Keratinocyte (primary cell): Measurements from ENCODE around the gene MYL7. TPM values are rescaled to one million over a fixed set of nuclear protein-coding genes. Genes with fewer than 3 reads are reported as not detected.

Source experiments
- DNase-seq: peaks from one replicate; pipeline ENCODE4 v3.0.0-alpha.2; 2011; ENCODE audit warnings: low read depth, missing footprints, low spot score
- FAIRE-seq: peaks from 2 replicates; lab custom pipeline; 2011; peaks lifted over from hg19 to GRCh38; lab: Jason Lieb, UNC
- H2AFZ ChIP-seq: 2 replicates; pipeline ENCODE4 v1.6.0; 2012; ENCODE audit warnings: low read length, control low read depth, inconsistent platforms; ENCODE audit not compliant: control insufficient read depth
- H3K27ac ChIP-seq: 2 replicates; pipeline ENCODE4 v1.5.1; 2011; ENCODE audit warnings: low read length; ENCODE audit not compliant: control insufficient read depth, insufficient read depth
- H3K27me3 ChIP-seq: 3 replicates; pipeline ENCODE4 v1.6.0; 2011; ENCODE audit warnings: low read length; ENCODE audit not compliant: control insufficient read depth, insufficient read depth; ENCODE audit errors: extremely low read depth
- H3K36me3 ChIP-seq, 2 experiments: 2 replicates in 1 of 2; 3 replicates in 1 of 2; pipeline ENCODE4 v1.5.1; 2011; ENCODE audit warnings: low read length in 2 of 2, mild to moderate bottlenecking in 1 of 2; ENCODE audit not compliant: control insufficient read depth in 2 of 2, insufficient read depth in 2 of 2; ENCODE audit errors: extremely low read depth in 1 of 2
- H3K4me1 ChIP-seq: 3 replicates; pipeline ENCODE4 v1.5.1; 2011; ENCODE audit warnings: low read length; ENCODE audit not compliant: control insufficient read depth, insufficient read depth; ENCODE audit errors: extremely low read depth
- H3K4me2 ChIP-seq: 3 replicates; pipeline ENCODE4 v1.6.0; 2011; ENCODE audit warnings: low read depth, low read length; ENCODE audit not compliant: control insufficient read depth, insufficient read depth; ENCODE audit errors: extremely low read depth
- H3K4me3 ChIP-seq, 3 experiments: fragments of 200-600 bp in 1 of 3; sonication (generic) in 1 of 3; 2 replicates in 2 of 3; 3 replicates in 1 of 3; pipeline ENCODE4 v1.5.1; 2011 to 2016; ENCODE audit warnings: low read length in 3 of 3, mild to moderate bottlenecking in 3 of 3, control low read depth in 2 of 3, inconsistent platforms in 1 of 3, low read depth in 1 of 3, mixed read lengths in 1 of 3, mixed run types in 1 of 3, moderate library complexity in 1 of 3; ENCODE audit not compliant: control insufficient read depth in 2 of 3, insufficient read depth in 2 of 3; ENCODE audit errors: extremely low read depth in 1 of 3
- H3K79me2 ChIP-seq: 2 replicates; pipeline ENCODE4 v1.6.0; 2012; ENCODE audit warnings: low read length; ENCODE audit not compliant: control insufficient read depth, insufficient read depth
- H3K9ac ChIP-seq: 3 replicates; pipeline ENCODE4 v1.6.0; 2011; ENCODE audit warnings: low read length; ENCODE audit not compliant: control insufficient read depth, insufficient read depth; ENCODE audit errors: extremely low read depth
- H3K9me1 ChIP-seq: 3 replicates; pipeline ENCODE4 v1.6.0; 2011; ENCODE audit warnings: low read length; ENCODE audit not compliant: control insufficient read depth, insufficient read depth; ENCODE audit errors: extremely low read depth
- H3K9me3 ChIP-seq: 2 replicates; pipeline ENCODE4 v1.5.1; 2012; ENCODE audit warnings: low read depth, low read length; ENCODE audit not compliant: control insufficient read depth
- H4K20me1 ChIP-seq: 3 replicates; pipeline ENCODE4 v1.6.0; 2011; ENCODE audit warnings: low read length; ENCODE audit not compliant: control insufficient read depth, insufficient read depth; ENCODE audit errors: extremely low read depth
- EZH2 ChIP-seq: IDR thresholded peaks from one replicate; pipeline ENCODE4 v1.6.1; 2012; ENCODE audit warnings: inconsistent platforms, mild to moderate bottlenecking, low read length, moderate library complexity
- dilution Hi-C: fragments of 300-500 bp; cut with MboI; formaldehyde crosslinking; loops from one replicate; pipeline ENCODE4 v1.7.0; 2020; ENCODE audit warnings: low sequenced_read_pairs; ENCODE audit not compliant: extremely low pct_ligation_motif_present
- polyA plus RNA-seq, 5 experiments: library from polyadenylated mRNA; depleted of rRNA in 3 of 5; stranded (reverse) in 3 of 5; stranded (forward) in 1 of 5; unstranded in 1 of 5; fragments of >200 nt; gene quantifications; 1 replicate in 1 of 5; 2 replicates in 3 of 5; 3 replicates in 1 of 5; pipeline versions ENCODE4 v1.2.1 to v1.2.3, GENCODE V29; 2011 to 2012; ENCODE audit warnings: missing spikeins in 2 of 5, low read depth in 1 of 5, low replicate concordance in 1 of 5
- TF ChIP-seq, protein P1 (sequence below), 3 experiments: IDR thresholded peaks in 1 of 3; conservative IDR thresholded peaks in 1 of 3; optimal IDR thresholded peaks in 1 of 3; 2 replicates in 2 of 3; 3 replicates in 1 of 3; pipeline versions ENCODE3 to v1.5.1; 2011; ENCODE audit warnings: low read length in 3 of 3, mild to moderate bottlenecking in 3 of 3, moderate library complexity in 2 of 3, control low read depth in 1 of 3, inconsistent platforms in 1 of 3; ENCODE audit not compliant: insufficient read depth in 2 of 3; ENCODE audit errors: extremely low read depth in 1 of 3

Gene MYL7
- polyA plus RNA-seq, 1 donor (not counting 4 experiments of a cell fraction or from before 2014, with no cell fraction given): 0.59 TPM

DNA sequence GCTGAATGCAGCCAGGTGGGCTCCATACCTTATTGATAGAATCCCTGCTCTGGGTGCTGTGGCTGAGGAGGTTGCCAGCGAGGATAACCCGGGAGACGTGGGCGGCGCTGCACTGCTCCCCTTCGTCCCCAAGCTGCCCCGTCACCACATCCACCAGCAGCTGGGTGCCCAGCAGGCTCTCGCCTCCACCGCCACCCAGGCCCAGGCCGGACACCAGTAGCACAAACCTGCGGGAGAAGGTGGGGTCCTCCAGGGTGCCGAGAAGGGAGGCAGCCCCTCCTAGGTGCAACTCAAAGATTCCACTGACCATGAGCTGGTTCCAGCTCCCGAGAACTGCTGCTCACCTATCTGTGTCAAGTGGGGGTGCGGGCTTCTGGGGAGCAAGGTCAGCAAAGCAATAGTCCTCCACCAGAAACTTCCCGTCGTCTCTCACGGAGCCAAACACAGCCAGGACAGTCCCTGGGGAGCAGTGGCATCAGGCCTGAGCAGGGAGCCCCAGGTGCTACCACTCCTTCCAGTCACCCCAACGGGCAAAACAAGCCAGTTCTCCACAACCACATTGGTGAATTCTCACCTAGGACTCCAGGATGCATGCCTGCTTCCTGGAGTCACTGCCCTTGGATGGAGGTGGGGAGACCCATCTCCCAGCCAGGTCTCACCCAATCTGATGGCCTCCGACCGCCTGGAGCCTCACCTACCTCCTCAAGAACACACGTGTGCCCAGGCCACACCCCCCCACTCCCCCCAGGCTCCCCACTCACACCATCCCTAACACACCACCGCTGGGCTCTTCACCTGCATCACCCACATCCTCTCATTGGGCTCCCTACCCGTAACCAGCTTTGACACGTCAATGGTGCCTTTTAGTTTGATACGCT is 24.1 kb downstream of the MYL7 start:
- Histone ChIP-seq H4K20me1 (no peaks in the 10 kb centered on the region), H3K9ac (no peak overlapping the region), H3K4me3 (no peak overlapping the region), H3K79me2 (peaks cover 22% of the 10 kb centered on the region), H2AFZ (no peak overlapping the region), H3K4me2 (no peak overlapping the region), H3K9me1 (no peaks in the 10 kb centered on the region), H3K27ac (no peak overlapping the region), H3K27me3 (no peaks in the 10 kb centered on the region), H3K36me3 (peaks cover 24 to 53% of the 10 kb centered on the region in 2 experiments), H3K9me3 (no peaks in the 10 kb centered on the region), H3K4me1 (peaks cover 2% of the 10 kb centered on the region)
- no peak for FAIRE-seq
- dilution Hi-C loops: no loop called here
- TF ChIP-seq, protein P1, sequence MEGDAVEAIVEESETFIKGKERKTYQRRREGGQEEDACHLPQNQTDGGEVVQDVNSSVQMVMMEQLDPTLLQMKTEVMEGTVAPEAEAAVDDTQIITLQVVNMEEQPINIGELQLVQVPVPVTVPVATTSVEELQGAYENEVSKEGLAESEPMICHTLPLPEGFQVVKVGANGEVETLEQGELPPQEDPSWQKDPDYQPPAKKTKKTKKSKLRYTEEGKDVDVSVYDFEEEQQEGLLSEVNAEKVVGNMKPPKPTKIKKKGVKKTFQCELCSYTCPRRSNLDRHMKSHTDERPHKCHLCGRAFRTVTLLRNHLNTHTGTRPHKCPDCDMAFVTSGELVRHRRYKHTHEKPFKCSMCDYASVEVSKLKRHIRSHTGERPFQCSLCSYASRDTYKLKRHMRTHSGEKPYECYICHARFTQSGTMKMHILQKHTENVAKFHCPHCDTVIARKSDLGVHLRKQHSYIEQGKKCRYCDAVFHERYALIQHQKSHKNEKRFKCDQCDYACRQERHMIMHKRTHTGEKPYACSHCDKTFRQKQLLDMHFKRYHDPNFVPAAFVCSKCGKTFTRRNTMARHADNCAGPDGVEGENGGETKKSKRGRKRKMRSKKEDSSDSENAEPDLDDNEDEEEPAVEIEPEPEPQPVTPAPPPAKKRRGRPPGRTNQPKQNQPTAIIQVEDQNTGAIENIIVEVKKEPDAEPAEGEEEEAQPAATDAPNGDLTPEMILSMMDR (optimal IDR thresholded peaks at IDR 0.05 in 1 of 3, IDR thresholded peaks at IDR 0.05 in 1 of 3, conservative IDR thresholded peaks at IDR 0.05 in 1 of 3; ENCODE audit: extremely low read depth in 1 of 3, insufficient read depth in 2 of 3, low read length in 3 of 3): no peak
- no peak for TF ChIP-seq EZH2
- DNase-seq: no peak

DNA sequence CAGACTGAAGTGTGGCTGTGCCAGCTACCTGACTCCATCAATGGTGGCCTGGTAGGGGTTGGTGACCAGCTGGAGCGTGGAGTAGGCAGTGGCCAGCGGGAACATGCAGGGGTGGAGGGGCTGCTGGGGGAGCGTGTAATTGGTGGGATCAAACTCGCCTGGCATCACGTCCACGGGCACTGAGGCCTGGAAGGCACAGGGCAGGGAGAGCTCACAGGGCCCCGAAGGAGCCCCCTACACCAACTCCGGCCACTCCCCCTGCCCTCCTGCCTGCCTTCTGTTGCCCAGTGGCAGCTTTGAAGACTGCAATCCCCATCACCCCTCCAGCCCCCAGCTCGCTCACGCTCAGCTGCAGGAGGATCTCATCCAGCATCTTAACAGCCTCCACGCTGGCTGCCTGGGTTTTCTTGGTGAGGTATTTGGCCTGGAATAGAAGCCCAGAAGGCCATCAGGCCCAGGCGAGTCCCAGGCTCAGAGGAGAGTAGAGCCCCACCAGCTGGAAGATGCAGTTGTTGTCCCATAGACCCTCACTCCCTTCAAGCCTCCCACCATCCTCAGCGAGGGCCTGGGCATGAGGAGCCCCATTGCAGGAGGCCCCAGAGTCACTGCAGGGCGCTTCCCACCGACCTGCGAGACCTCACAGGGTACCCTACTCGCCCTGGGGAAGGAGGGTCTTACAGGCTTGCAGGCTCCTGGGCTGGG is 24.9 kb downstream of the MYL7 start:
- no peaks in the 10 kb centered on the region for H3K4me1 ChIP-seq
- DNase-seq: no peak
- no peak overlapping the region for H3K27ac ChIP-seq
- H3K4me2 ChIP-seq: no peak overlapping the region
- no peaks in the 10 kb centered on the region for H4K20me1 ChIP-seq
- dilution Hi-C loops: no loop called here
- no peak for FAIRE-seq
- no peaks in the 10 kb centered on the region for H3K9me1 ChIP-seq
- H3K4me3 ChIP-seq: no peak overlapping the region
- peaks cover 14% of the 10 kb centered on the region for H3K79me2 ChIP-seq
- no peaks in the 10 kb centered on the region for H3K9me3 ChIP-seq
- no peaks in the 10 kb centered on the region for H3K27me3 ChIP-seq
- TF ChIP-seq, protein P1 (optimal IDR thresholded peaks at IDR 0.05 in 1 of 3, IDR thresholded peaks at IDR 0.05 in 1 of 3, conservative IDR thresholded peaks at IDR 0.05 in 1 of 3; ENCODE audit: extremely low read depth in 1 of 3, insufficient read depth in 2 of 3, low read length in 3 of 3): no peak
- no peak for TF ChIP-seq EZH2
- H3K9ac ChIP-seq: no peak overlapping the region
- no peak overlapping the region for H2AFZ ChIP-seq
- peaks cover 19 to 46% of the 10 kb centered on the region in 2 experiments for H3K36me3 ChIP-seq
